Measurements from ENCODE around the gene LDLRAP1. TPM values are rescaled to one million over a fixed set of nuclear protein-coding genes. Genes with fewer than 3 reads are reported as not detected.

The LDLRAP1 gene, protein sequence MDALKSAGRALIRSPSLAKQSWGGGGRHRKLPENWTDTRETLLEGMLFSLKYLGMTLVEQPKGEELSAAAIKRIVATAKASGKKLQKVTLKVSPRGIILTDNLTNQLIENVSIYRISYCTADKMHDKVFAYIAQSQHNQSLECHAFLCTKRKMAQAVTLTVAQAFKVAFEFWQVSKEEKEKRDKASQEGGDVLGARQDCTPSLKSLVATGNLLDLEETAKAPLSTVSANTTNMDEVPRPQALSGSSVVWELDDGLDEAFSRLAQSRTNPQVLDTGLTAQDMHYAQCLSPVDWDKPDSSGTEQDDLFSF
- 16.2 and 21.5 TPM in 2 replicates for total RNA-seq

GRCh38 chr1:25543425-25544242 is at the start of gene LDLRAP1:
LDLRAP1 (plus strand) TSS chr1:25543606; CDS start chr1:25543699, 93 bp downstream.

GRCh38 chr1:25616095-25616986 is 72.9 kb downstream of the LDLRAP1 start, which contains the start of gene MAN1C1:
MAN1C1 (plus strand) TSS chr1:25616791; CDS start chr1:25617798, 1,007 bp downstream.

Other genes with a start within 250 kb of the LDLRAP1 start
- gene TMEM50A, start 205.3 kb upstream of the LDLRAP1 start, total RNA-seq, result 153 and 174 TPM in 2 replicates
- gene RHCE, start 122.8 kb upstream of the LDLRAP1 start, total RNA-seq, result 0.07 TPM in 1 of 2 replicates, not detected in the other
- gene MACO1, start 112.7 kb upstream of the LDLRAP1 start, total RNA-seq, result 26.1 and 27.0 TPM in 2 replicates
- gene MAN1C1, start 73.2 kb downstream of the LDLRAP1 start, total RNA-seq, result 1.1 and 1.9 TPM in 2 replicates